ENCODE results near the gene SGCE.

Gene SGCE

GRCh38 chr7:94559972-94560371 lies 96.0 kb downstream of the SGCE start:
- H3K36me3 ChIP-seq (ENCODE audit: insufficient read depth, low read length): no peaks in the 10 kb centered on the region
- no peak overlapping the region for H3K4me3 ChIP-seq (ENCODE audit: low read depth in 1 of 2, low read length in 2 of 2)
- no peak overlapping the region for H3K27ac ChIP-seq (ENCODE audit: low read depth, low read length)
- H3K4me1 ChIP-seq (ENCODE audit: insufficient read depth, low read length): peaks cover 4% of the 10 kb centered on the region
- no peaks in the 10 kb centered on the region for H3K27me3 ChIP-seq (ENCODE audit: control insufficient read depth in 1 of 2, insufficient read depth in 2 of 2, low read length in 2 of 2)
- no peak overlapping the region for H3K9ac ChIP-seq (ENCODE audit: low read length)
- no peaks in the 10 kb centered on the region for H3K9me3 ChIP-seq (ENCODE audit: low read length)

- no peak overlapping the region for H3K4me3 ChIP-seq (ENCODE audit: low read depth in 1 of 2, low read length in 2 of 2)
- no peaks in the 10 kb centered on the region for H3K27me3 ChIP-seq (ENCODE audit: control insufficient read depth in 1 of 2, insufficient read depth in 2 of 2, low read length in 2 of 2)
- no peaks in the 10 kb centered on the region for H3K36me3 ChIP-seq (ENCODE audit: insufficient read depth, low read length)
- no peak overlapping the region for H3K27ac ChIP-seq (ENCODE audit: low read depth, low read length)
- no peak overlapping the region for H3K9ac ChIP-seq (ENCODE audit: low read length)
- H3K4me1 ChIP-seq (ENCODE audit: insufficient read depth, low read length): peaks cover 4% of the 10 kb centered on the region
- no peaks in the 10 kb centered on the region for H3K9me3 ChIP-seq (ENCODE audit: low read length)
These were observed 98.7 kb downstream of the SGCE start for GRCh38 chr7:94557215-94557614.

- peaks cover 4% of the 10 kb centered on the region for H3K4me1 ChIP-seq (ENCODE audit: insufficient read depth, low read length)
- no peak overlapping the region for H3K4me3 ChIP-seq (ENCODE audit: low read depth in 1 of 2, low read length in 2 of 2)
- H3K27ac ChIP-seq (ENCODE audit: low read depth, low read length): no peak overlapping the region
- H3K9ac ChIP-seq (ENCODE audit: low read length): no peak overlapping the region
- no peaks in the 10 kb centered on the region for H3K9me3 ChIP-seq (ENCODE audit: low read length)
- H3K36me3 ChIP-seq (ENCODE audit: insufficient read depth, low read length): no peaks in the 10 kb centered on the region
- no peaks in the 10 kb centered on the region for H3K27me3 ChIP-seq (ENCODE audit: control insufficient read depth in 1 of 2, insufficient read depth in 2 of 2, low read length in 2 of 2)
These were observed 99.9 kb downstream of the SGCE start for GRCh38 chr7:94556028-94556427.

GRCh38 chr7:94547126-94547525 lies 108.8 kb downstream of the SGCE start:
- no peak overlapping the region for H3K27ac ChIP-seq (ENCODE audit: low read depth, low read length)
- peaks cover 3% of the 10 kb centered on the region for H3K4me1 ChIP-seq (ENCODE audit: insufficient read depth, low read length)
- H3K9ac ChIP-seq (ENCODE audit: low read length): no peak overlapping the region
- H3K9me3 ChIP-seq (ENCODE audit: low read length): no peaks in the 10 kb centered on the region
- no peak overlapping the region for H3K4me3 ChIP-seq (ENCODE audit: low read depth in 1 of 2, low read length in 2 of 2)
- no peaks in the 10 kb centered on the region for H3K27me3 ChIP-seq (ENCODE audit: control insufficient read depth in 1 of 2, insufficient read depth in 2 of 2, low read length in 2 of 2)
- H3K36me3 ChIP-seq (ENCODE audit: insufficient read depth, low read length): no peaks in the 10 kb centered on the region

GRCh38 chr7:94540428-94540827 lies 115.5 kb downstream of the SGCE start:
- no peaks in the 10 kb centered on the region for H3K9me3 ChIP-seq (ENCODE audit: low read length)
- no peak overlapping the region for H3K9ac ChIP-seq (ENCODE audit: low read length)
- no peaks in the 10 kb centered on the region for H3K4me1 ChIP-seq (ENCODE audit: insufficient read depth, low read length)
- H3K4me3 ChIP-seq (ENCODE audit: low read depth in 1 of 2, low read length in 2 of 2): no peak overlapping the region
- no peaks in the 10 kb centered on the region for H3K27me3 ChIP-seq (ENCODE audit: control insufficient read depth in 1 of 2, insufficient read depth in 2 of 2, low read length in 2 of 2)
- no peaks in the 10 kb centered on the region for H3K36me3 ChIP-seq (ENCODE audit: insufficient read depth, low read length)
- no peak overlapping the region for H3K27ac ChIP-seq (ENCODE audit: low read depth, low read length)
